ENCODE results near the gene CTTNBP2NL.
"Not testable (repeated sequence)": the region's sequence is repeated elsewhere in the genome, so short reads cannot be mapped to it uniquely, and the experiment has no call there.

The CTTNBP2NL gene

DNA sequence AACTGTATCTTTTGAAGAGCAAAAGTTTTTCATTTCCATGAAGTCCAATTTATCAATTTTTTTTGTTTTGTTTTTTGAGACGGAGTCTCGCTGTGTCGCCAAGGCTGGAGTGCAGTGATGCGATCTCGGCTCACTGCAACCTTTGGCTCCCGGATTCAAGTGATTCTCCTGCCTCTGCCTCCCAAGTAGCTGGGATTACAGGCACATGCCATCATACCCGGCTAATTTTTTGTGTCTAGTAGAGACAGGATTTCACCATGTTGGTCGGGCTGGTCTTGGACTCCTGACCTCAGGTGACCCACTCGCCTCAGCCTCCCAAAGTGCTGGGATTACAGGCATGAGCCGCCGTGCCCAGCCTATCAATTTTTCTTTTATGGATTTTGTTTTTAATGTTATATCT is 27.7 kb downstream of the CTTNBP2NL start:
- DNase-seq (ENCODE audit: low spot score) = not testable (repeated sequence)

DNA sequence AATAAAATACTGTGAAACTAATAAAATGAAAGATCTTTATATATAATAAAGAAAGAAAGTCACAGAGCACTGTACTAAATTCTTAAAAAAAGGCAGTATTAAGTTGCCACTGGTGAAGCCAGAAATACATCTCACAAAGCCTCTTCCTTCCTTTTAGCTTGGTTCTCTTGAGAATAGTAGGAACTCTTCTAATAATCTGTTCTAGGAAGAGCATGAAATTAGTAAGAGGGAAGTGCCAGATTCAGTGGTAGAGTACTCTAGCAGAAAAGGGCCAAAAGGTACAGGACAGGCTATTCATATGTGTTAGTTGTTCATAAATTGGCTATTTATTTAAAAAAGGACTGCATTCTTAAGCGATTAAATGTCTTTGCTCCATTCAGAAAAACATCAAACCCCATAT is 33.7 kb downstream of the CTTNBP2NL start:
- peak; percentile 19 for DNase-seq (ENCODE audit: low spot score)

DNA sequence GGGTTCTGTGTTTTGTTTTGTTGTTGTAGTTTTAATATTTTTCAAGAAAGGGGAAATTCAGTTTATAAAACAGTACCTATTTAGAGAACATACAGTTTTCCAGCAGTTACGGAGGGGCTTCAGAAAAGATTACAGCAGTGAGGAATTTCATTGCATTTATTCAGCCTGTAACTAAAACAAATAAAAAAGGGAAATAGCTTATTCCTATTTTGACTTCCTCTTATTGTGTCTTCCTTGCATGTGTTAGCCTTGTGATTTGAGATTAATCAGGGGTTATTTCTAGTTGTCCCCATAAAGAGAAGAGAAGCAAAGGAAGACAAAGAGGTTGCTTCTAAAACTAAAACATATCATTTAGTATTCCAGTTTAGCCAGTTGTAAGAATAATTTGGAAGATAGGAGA is 35.0 kb downstream of the CTTNBP2NL start:
- DNase-seq (ENCODE audit: low spot score) = no peak

DNA sequence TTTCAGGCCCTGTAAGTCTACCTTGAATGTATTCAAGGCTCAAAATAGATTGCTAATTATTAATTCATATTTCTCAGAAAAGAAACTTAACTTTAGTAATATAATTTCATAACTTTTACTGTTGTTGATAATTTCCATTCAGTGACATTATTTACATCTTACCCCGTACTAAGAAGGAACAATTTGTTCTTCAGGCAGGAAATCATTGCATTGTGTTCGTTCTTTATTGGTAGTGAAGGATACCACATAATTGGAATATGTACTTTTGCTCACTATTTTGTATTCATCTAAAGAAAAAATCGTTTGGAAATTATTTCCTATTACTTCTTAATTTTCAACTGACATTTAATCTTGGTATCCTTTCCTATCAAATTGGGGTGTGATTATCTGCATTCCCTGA is 39.4 kb downstream of the CTTNBP2NL start:
- no peak for DNase-seq (ENCODE audit: low spot score)

DNA sequence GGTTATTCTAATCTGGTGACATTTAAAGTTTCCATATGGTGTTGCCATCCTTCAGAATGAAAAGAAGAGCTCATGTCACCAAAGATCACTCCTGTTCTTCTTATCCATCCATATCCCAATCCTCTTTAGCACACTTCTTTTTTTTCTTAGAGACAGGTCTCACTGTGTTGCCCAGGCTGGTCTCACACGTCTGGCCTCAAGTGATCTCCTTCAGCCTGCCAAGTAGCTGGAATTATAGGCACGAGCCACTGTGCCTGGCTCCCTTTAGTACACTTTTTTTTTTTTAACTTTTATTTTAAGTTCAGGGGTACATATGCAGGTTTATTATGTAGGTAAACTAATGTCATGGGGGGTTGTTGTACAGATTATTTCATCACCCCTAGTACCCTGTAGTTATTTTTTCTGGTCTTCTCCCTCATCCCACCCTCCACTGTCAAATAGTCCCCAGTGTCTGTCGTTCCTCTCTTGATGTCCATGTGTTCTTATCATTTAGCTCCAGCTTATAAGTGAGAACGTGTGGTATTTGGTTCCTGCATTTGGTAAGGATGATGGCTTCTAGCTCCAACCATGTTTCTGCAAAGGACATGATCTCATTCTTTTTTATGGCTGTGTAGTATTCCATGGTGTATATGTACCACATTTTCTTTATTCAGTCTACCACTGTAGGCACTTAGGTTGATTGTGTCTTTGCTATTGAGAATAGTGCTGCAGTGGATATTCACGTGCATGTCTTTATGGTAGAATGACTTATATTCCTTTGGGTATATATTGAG is 40.6 kb downstream of the CTTNBP2NL start:
- DNase-seq (ENCODE audit: low spot score) = no peak

DNA sequence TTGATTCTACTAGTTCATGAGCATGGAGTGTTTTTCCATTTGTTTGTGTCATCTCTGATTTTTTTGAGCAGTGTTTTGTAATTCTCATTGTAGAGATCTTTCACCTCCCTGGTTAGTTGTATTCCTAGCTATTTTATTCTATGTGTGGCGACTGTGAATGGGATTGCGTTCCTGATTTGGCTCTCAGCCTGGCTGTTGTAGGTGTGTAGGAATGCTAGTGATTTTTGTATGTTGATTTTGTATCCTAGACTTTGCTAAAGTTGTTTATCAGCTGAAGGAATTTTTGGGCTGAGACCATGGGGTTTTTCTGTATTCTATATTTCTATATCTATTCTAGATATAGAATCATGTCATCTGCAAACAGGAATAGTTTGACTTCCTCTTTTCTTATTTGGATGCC is 42.1 kb downstream of the CTTNBP2NL start:
- not testable (repeated sequence) for DNase-seq (ENCODE audit: low spot score)

DNA sequence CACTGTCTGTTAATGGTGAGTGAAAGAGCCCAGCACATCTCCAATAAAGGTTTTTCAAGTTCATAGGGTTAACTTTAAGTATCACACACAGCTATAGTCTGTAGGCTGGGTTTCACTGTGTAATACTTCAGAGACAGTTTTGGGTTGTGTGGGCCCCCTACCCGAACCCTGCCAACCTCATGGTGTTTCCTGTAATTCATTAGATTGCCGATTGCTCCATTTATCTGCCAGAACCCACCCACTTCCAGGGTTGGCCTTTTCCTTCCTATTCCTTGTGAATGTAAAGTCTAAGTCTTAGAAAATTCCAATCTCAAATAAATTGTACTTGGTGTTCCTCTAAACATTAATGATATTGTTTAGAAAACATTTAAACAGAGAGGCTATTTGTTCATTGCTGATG is 43.6 kb downstream of the CTTNBP2NL start:
- DNase-seq (ENCODE audit: low spot score) = no peak

DNA sequence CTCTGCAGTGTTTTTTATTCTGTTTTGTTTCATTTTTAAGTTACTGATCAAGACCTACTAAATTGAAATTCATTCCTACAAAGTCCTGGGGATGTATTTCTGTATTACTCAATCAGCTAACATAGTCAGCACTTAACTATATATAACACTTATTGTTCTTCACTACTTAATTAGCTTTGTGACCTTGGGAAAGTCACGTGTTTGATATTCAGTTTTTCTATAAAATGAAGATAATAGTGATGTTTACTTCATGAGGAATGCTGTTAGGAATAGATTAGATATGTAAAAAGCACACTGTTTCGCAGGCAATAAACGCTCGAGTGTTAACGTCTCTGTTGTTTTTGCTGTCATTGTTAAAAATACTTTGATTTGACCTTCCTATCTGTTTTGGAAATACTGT is 44.6 kb downstream of the CTTNBP2NL start:
- DNase-seq (ENCODE audit: low spot score) = no peak

DNA sequence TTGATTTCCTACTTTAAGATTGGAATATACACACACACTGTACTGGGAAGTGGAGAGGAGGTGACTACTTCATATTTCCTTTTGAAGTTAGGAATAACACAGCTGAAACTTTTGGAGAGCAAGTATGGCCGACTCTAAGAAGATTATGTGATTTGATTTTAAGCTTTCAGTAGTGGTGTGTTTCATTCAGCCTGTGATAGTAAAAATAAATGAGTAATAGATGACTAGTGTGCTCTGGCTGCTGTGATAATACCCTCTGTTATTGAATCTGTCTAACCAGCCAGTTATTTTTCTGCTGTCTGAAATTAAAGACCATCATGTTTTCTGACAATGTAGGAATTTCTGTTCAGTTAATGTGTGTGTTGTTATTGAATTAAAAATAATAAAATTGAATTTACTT is 48.3 kb downstream of the CTTNBP2NL start:
- DNase-seq (ENCODE audit: low spot score) = no peak

DNA sequence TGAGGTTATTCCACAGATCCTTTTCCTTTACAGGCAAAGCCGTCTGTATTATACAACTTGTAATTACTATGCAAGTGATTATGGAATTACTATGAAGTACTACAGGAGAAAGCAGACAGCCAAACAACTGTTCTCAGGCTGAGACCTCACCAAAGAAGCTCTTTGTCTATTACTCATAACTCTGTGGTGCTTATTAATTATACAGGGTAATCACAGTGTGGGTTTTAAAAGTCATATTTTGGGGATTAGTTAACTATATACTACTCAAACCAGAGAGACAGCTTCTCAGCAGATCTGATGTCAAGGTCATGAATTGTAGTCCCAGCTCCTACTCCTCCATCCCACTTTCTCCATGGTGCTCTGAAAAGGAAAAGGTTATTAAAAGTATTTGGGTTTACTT is 49.6 kb downstream of the CTTNBP2NL start:
- DNase-seq (ENCODE audit: low spot score) = no peak

DNA sequence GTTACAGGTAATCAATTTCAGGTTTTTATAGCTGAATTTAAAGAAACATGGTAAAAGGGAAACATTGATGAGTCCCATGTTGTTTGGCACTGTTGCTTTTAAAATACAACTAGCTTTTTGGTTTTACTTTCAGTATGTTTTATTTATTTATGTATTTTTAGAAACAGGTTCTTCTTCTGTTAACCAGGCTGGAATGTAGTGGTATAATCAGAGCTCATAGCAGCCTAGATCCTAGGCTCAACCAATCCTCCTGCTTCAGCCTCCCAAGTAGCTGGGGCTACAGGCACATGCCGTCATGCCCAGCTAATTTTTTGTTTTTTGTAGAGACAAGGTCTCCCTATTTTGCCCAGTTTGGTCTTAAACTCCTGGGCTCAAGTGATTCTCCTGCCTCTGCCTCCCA is 50.4 kb downstream of the CTTNBP2NL start:
- DNase-seq (ENCODE audit: low spot score) = no peak

DNA sequence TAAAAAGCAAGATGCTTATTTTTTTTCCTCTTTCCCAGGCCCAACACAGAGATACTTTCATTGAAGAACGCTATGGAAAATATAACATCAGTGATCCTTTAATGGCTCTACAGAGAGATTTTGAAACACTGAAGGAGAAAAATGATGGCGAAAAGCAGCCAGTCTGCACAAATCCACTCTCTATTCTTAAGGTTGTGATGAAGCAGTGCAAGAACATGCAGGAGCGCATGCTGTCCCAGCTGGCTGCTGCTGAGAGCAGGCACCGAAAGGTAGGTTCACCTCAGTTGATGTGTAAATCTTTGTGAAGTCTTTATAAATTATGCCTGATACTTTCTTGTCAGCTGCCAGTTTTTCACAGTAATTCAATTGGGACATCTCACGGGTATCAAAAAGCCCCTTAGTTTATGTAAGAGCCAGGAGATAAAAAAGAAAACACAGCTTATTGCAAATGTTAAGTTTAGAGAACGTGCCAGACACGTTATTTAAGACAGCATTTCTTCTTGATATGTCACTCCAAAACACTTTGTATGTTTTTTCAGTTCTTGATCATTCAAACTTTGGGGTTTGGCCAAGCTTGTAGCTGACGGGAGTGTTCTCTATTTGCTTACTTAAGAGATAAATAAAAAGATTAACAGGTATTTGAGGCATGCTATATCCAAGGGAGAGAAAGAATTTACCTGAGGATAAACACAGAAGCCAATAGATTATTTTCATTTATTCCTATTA is 53.1 kb downstream of the CTTNBP2NL start:
- DNase-seq (ENCODE audit: low spot score) = no peak

DNA sequence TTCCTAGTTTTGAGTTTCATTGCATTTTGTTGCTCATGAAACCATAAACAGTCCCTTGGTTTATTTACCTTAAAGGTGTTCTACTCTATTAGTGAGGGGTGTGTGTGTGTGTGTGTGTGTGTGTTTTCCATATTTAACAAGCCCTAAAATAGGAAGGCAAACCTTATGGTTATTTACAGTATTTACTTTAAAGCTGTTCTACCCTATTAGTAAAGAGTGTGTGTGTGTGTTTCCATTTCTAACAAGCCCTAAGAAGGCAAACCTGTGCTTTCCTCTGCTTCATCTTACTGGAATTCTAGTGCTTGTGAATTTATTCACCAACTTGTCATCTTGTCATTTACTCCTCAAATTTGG is 53.6 kb downstream of the CTTNBP2NL start:
- DNase-seq (ENCODE audit: low spot score) = no peak

DNA sequence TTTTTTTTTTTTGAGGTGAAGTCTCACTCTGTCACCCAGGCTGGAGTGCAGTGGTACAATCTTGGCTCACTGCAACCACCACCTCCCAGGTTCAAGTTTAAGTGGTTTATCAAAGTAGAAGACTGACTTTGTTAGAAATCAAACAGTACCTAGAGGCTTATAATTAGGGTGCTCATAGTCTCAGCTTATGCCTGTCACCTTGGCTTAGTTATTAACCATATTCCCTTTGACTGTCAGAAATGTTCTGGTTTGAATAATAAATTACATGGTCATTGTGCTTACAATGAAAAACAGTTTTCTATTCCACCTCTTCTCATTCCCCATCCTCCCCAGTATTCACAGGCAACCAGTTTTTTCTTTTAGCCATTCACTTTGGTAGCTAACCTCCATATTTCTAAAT is 54.8 kb downstream of the CTTNBP2NL start:
- no peak for DNase-seq (ENCODE audit: low spot score)

DNA sequence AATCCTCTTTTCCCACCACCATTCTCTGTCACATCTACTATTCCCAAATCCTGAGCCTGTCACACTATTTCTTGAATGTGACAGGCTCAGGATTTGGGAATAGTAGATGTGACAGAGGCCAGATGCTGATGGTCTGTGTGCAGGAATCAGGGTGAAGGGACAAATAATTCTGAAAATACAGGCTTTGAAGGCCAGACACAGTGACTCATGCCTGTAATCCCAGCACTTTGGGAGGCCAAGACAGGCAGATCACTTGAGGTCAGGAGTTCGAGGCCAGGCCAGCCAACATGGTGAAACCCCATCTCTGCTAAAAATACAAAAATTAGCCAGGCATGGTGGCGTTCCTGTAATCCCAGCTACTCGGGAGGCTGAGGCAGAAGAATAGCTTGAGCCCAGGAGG is 55.3 kb downstream of the CTTNBP2NL start:
- not testable (repeated sequence) for DNase-seq (ENCODE audit: low spot score)

DNA sequence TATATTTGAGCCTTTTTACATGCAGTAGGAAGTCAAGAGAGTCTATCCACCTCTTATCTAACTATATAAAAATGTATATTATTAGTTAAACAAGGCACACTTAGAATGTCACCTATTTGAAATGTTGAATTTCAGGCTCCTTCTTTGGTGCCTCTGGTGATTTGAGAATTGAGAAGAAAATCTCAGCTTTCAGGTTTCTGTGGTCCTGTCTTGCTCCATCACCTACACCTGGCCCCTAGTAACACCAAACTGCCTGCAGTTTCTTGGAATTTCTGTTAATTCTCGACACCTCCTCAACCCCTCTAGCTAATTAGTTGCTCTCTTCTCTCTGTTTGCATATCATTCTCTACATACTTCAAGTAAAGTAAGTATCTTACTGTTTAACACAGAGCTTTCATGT is 57.9 kb downstream of the CTTNBP2NL start:
- no peak for DNase-seq (ENCODE audit: low spot score)

DNA sequence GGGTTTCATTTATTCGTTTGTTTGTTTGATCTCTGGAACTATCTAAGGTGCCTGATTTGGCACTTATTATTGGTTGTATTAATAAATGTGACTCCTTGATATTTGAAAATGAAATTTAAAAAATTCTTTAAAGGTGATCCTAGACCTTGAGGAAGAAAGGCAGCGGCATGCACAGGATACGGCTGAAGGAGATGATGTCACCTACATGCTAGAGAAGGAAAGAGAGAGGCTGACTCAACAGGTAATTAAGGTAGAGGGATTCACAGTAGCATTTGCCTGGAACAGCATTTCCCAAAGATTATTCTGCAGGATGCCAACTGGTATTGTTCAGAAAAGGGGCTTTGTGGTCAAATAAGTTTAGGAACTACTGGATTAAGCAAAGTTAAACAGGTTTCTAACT is 58.3 kb downstream of the CTTNBP2NL start:
- DNase-seq (ENCODE audit: low spot score) = no peak

DNA sequence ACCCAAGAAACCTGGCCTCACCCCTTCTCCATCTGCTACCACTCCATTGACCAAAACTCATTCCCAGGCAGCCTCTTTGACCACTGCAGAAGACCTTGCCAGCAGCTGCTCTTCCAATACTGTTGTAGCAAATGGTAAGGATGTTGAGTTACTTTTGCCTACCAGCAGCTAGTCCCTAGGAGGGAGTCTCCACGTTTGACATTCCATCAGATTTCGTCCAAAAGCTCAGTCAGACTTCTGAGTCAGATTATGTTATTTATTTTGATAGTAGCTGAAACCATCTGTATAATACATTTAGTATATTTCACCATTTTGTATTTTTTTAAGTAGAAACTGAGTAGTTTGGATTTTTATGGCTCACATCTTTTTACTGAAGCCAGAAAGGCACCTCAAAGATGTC is 61.2 kb downstream of the CTTNBP2NL start:
- DNase-seq (ENCODE audit: low spot score) = no peak

DNA sequence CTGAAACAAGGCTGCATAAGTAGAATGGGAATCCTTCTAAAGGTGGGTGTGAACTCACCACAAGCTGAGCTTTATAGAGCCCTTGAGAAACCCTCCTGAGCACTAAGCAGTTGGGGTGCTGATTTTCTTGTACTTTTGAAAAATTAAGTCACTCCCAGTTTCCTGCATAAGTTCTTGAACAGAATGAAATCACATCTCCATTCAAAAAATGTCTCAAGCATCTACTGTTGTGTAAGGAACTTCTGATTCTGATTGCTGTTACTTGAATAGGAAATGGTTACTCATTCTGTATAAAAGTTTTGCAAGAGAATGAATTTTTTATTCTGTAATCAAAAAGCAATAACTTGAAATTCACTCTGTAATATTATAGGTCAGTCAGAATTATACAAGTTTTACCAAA is 61.9 kb downstream of the CTTNBP2NL start:
- no peak for DNase-seq (ENCODE audit: low spot score)

DNA sequence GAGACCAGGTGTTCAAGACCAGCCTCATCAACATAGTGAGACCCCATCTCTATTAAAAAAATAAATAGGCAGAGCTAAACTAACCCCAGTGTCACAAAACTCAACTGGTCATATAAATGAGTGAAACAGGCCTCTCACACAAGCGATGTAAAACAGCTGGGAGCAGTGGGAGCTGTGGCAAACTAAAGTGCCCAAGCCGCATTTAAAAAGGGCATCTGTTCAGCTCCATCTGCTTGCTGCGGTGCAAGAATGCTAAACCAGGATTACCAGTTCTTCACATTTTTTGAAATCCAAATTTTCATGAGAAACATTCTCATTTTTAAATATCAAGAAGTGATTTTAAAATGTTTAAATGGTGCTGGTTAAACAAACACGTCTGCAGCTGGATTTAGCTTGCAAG is 62.7 kb downstream of the CTTNBP2NL start:
- DNase-seq (ENCODE audit: low spot score) = no peak

DNA sequence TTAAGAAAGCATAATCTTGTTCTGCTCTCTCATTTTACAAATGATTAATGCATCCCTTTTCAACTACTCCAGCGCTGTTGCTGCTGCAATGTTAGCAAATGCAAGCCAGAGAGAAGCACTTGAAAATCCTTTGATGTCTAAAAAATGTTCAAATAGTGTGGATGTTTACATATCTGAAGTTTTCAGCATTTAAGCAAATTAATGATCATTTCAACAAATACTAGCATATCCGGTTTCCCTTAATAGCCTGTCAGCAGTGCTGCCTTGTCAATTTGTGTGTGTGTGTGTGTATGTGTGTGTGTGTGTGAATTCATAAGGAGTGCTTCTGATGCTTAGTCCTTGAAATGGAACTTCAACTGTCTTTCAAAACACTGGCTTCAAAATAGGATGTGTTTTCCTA is 64.6 kb downstream of the CTTNBP2NL start:
- DNase-seq (ENCODE audit: low spot score) = no peak

DNA sequence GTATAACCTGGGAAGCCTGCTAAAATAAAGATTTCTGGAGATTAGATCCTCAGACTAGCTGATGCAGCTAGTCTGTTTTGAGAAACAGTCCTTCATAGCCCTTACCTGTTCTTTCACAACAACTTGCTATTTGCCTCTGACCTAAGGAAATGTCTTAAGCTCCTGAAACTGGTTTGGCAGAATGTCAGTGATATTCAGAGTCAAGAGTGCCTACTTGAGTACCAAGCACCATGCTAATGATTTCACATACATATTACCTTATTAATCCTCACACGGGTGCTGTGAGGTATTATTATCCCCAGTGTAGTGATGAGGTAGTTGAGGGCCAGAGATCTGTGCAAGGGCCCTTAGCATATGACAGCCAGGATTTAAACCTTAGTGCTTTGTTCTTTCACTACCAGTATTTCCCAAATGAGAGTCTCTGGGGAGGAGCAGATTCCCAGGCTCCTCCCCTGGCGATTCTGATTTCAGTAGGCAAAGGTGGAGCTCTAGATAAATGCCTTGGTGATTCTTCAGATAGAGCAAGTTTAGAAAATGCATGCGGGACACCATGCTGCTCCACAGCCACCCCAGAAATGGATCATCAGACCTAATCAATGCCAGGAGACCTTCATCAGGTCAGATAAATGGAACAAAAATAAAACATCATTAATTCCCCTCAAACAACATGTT is 65.3 kb downstream of the CTTNBP2NL start:
- no peak for DNase-seq (ENCODE audit: low spot score)

DNA sequence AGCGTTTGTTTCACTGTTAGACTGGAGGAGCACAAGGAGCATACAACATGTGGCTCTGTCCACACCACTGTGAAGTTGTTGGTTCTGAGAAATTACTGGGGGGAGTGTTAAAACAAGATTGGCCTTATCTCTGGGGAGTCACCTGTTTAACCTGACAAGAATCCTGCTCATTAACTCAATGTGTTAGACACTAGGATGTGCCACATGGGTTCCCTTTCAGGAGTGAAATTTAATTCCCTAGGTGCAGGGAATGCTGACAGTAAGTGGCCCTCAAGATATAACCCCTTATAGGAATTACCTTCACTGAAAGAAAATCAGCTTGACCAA is 66.9 kb downstream of the CTTNBP2NL start:
- no peak for DNase-seq (ENCODE audit: low spot score)

Data from Ammon's horn (tissue), 1 donor.